Left lobe of liver (tissue), 2 donors: ENCODE measurements around the gene C1orf198. TPM values are rescaled to one million over a fixed set of nuclear protein-coding genes. Genes with fewer than 3 reads are reported as not detected.

Experiments
- ATAC-seq: fragments of 200-7000 bp; cut with Tn5 transposase; one replicate; pipeline ENCODE4 v1.9.1; 2020; ENCODE audit warnings: mild to moderate bottlenecking, moderate library complexity
- DNase-seq: peaks from one replicate; pipeline ENCODE4 v3.0.0-alpha.2; 2020; ENCODE audit warnings: low spot score
- total RNA-seq: library from RNA; stranded (reverse); gene quantifications from one replicate; pipeline ENCODE4 v1.2.1, GENCODE V29; 2021
- donor health status: DM: no; HTN: no; CAD: no; lungs with moderate emphysema.
- donor health status: DM: no; HTN: yes; CAD: no.

The C1orf198 gene
- total RNA-seq, 1 donor from 2014 or later = 4.6 TPM

- ATAC-seq (no peak), DNase-seq (no peak)
These were observed 78.3 kb downstream of the C1orf198 start for GRCh38 chr1:230790026-230790425.

GRCh38 chr1:230788561-230789275, 79.6 kb downstream of the C1orf198 start:
- DNase-seq = no peak
- ATAC-seq = no peak

- no peak for DNase-seq
- no peak for ATAC-seq
These were observed 80.8 kb downstream of the C1orf198 start for GRCh38 chr1:230787471-230787870.

Other genes with a start within 250 kb of the C1orf198 start
- 9.8 TPM for gene COG2, start 226.0 kb downstream of the C1orf198 start, total RNA-seq
- 2,376 TPM for gene AGT, start 154.4 kb downstream of the C1orf198 start, total RNA-seq
- not detected for gene CAPN9, start 121.1 kb downstream of the C1orf198 start, total RNA-seq
- 7.5 TPM for gene TTC13, start 110.3 kb upstream of the C1orf198 start, total RNA-seq
- gene ARV1, start 110.6 kb upstream of the C1orf198 start, total RNA-seq = 10.6 TPM
- gene FAM89A, start 171.7 kb upstream of the C1orf198 start, total RNA-seq = 3.3 TPM